Loucy (cell line): ENCODE data around the gene ZNF254.

Experiments
- H2AFZ ChIP-seq: fragments of 200-600 bp; sonication (generic); 2 replicates; pipeline ENCODE4 v1.6.0; 2016; ENCODE audit warnings: antibody characterized with exemption, mild to moderate bottlenecking, low read length, moderate library complexity
- H3F3A ChIP-seq: fragments of 200-600 bp; 2 replicates; pipeline ENCODE4 v1.6.0; 2016; ENCODE audit warnings: antibody characterized with exemption, low read depth, mild to moderate bottlenecking
- H3K27me3 ChIP-seq: fragments of 200-600 bp; sonication (generic); 2 replicates; pipeline ENCODE4 v1.6.1; 2014; ENCODE audit warnings: low read length, mild to moderate bottlenecking; ENCODE audit not compliant: insufficient read depth, poor library complexity, severe bottlenecking
- H3K36me3 ChIP-seq: fragments of 200-600 bp; sonication (generic); 2 replicates; pipeline ENCODE4 v1.6.1; 2016; ENCODE audit warnings: low read length; ENCODE audit not compliant: insufficient read depth
- H3K4me1 ChIP-seq: fragments of 200-600 bp; sonication (generic); 2 replicates; pipeline ENCODE4 v1.5.1; 2014; ENCODE audit warnings: low read length, mild to moderate bottlenecking; ENCODE audit not compliant: insufficient read depth, poor library complexity, severe bottlenecking
- H3K4me2 ChIP-seq: fragments of 200-600 bp; sonication (generic); 2 replicates; pipeline ENCODE4 v1.6.0; 2014; ENCODE audit warnings: antibody characterized with exemption, low read length, low read depth, mild to moderate bottlenecking; ENCODE audit not compliant: poor library complexity, severe bottlenecking
- H3K4me3 ChIP-seq: fragments of 200-600 bp; sonication (generic); 2 replicates; pipeline ENCODE4 v1.5.1; 2014; ENCODE audit warnings: low read length, mild to moderate bottlenecking, mixed read lengths; ENCODE audit not compliant: poor library complexity, severe bottlenecking
- H3K79me2 ChIP-seq: fragments of 200-600 bp; sonication (generic); 2 replicates; pipeline ENCODE4 v1.6.1; 2014; ENCODE audit warnings: low read length; ENCODE audit not compliant: insufficient read depth
- H3K9ac ChIP-seq: fragments of 200-600 bp; sonication (generic); 2 replicates; pipeline ENCODE4 v1.6.0; 2014; ENCODE audit warnings: mild to moderate bottlenecking, low read depth, low read length, moderate library complexity; ENCODE audit not compliant: poor library complexity, severe bottlenecking
- H3K9me2 ChIP-seq: fragments of 200-600 bp; sonication (generic); replicated peaks from 2 replicates; pipeline ENCODE4 v1.6.1; 2016; ENCODE audit warnings: low read depth, low read length, mixed read lengths
- H3K9me3 ChIP-seq: fragments of 200-600 bp; sonication (generic); 2 replicates; pipeline ENCODE4 v1.6.1; 2014; ENCODE audit warnings: mild to moderate bottlenecking, antibody characterized with exemption, low read length, low read depth; ENCODE audit not compliant: insufficient read depth
- H4K20me1 ChIP-seq: fragments of 200-600 bp; sonication (generic); 2 replicates; pipeline ENCODE4 v1.6.0; 2014; ENCODE audit warnings: antibody characterized with exemption, low read length, mild to moderate bottlenecking; ENCODE audit not compliant: insufficient read depth, poor library complexity, severe bottlenecking
- EZH2phosphoT487 ChIP-seq: fragments of 200-600 bp; IDR thresholded peaks from 2 replicates; pipeline ENCODE4 v1.6.1; 2018; ENCODE audit warnings: antibody characterized with exemption, mild to moderate bottlenecking, moderate library complexity, borderline replicate concordance
- TF ChIP-seq, protein P1 (sequence below): fragments of 200-600 bp; sonication (generic); conservative IDR thresholded peaks from 2 replicates; pipeline ENCODE4 v1.5.1; 2014; ENCODE audit warnings: mild to moderate bottlenecking, antibody characterized with exemption, low read length

Gene ZNF254

DNA sequence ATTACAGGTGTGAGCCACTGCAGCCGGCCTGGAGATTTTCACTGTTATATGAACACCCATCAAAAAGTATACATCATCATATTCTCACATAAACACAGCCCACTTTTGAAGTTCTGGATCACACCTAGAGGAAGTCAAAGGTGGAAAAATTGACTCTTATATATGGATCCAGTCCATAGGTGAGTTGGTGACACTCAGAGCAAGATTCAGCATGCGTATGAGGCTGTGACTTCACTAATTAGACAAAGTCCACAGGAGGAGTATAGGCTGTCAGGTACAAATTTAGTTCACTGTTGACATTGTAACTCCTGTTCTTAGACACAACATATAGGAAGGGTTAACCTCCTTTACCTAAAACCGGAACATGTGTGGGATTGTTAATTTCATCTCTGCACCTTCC is 31.4 kb upstream of the ZNF254 start:
- Histone ChIP-seq H3K79me2 (no peaks in the 10 kb centered on the region), H3F3A (no peaks in the 10 kb centered on the region), H2AFZ (no peak overlapping the region), H3K36me3 (peaks cover 70% of the 10 kb centered on the region; the same call in 1 of the 2 replicates), H3K4me2 (no peak overlapping the region), H3K27me3 (no peaks in the 10 kb centered on the region), H3K9me3 (no peaks in the 10 kb centered on the region), H3K9me2 (no peaks in the 10 kb centered on the region), H3K4me3 (no peak overlapping the region), H3K9ac (no peak overlapping the region), H3K4me1 (no peaks in the 10 kb centered on the region), H4K20me1 (no peaks in the 10 kb centered on the region)
- no peak for TF ChIP-seq EZH2phosphoT487
- TF ChIP-seq, protein P1, sequence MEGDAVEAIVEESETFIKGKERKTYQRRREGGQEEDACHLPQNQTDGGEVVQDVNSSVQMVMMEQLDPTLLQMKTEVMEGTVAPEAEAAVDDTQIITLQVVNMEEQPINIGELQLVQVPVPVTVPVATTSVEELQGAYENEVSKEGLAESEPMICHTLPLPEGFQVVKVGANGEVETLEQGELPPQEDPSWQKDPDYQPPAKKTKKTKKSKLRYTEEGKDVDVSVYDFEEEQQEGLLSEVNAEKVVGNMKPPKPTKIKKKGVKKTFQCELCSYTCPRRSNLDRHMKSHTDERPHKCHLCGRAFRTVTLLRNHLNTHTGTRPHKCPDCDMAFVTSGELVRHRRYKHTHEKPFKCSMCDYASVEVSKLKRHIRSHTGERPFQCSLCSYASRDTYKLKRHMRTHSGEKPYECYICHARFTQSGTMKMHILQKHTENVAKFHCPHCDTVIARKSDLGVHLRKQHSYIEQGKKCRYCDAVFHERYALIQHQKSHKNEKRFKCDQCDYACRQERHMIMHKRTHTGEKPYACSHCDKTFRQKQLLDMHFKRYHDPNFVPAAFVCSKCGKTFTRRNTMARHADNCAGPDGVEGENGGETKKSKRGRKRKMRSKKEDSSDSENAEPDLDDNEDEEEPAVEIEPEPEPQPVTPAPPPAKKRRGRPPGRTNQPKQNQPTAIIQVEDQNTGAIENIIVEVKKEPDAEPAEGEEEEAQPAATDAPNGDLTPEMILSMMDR: no peak

GRCh38 chr19:24057144-24057543 is 29.8 kb upstream of the ZNF254 start:
- H3K36me3 ChIP-seq: peaks cover 63% of the 10 kb centered on the region; the same call in 1 of the 2 replicates
- H3K4me1 ChIP-seq: no peaks in the 10 kb centered on the region

DNA sequence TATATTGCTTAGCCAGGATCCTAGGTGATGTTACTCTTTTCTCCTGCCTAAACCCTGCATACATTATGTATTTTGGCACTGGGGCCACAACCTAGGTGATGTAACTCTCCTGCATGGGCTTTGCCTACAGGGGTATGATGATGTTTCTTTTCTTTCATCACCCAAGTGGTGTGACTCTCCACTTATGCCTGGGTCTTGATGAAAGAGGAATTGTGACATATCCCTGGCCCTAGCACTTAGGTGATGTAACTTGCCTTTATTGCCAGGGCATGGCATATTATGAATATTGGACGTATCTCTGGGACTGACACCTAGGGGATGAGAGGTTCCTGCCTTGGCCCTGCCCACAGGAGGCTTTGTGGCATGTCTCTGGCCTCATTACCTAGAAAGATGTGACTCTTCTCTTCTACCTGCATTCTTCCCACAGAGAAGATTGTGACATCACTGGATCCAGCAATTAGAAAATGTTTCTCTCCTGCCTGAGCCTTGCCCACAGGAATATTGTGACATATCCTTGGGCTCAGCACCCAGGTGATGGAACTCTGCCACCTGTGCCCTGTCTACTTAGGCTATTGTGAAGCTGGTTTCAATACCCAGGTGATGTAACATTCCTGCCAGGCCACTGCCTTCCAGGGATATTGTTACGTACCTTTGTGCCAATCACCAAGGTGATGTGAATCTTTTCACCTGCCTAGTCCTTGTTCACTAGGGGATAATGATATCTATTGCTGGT is 27.3 kb upstream of the ZNF254 start:
- peaks cover 41% of the 10 kb centered on the region; the same call in 1 of the 2 replicates for H3K36me3 ChIP-seq
- no peaks in the 10 kb centered on the region for H3K9me3 ChIP-seq
- no peaks in the 10 kb centered on the region for H3K27me3 ChIP-seq
- no peak overlapping the region for H2AFZ ChIP-seq
- H3K79me2 ChIP-seq: no peaks in the 10 kb centered on the region
- no peaks in the 10 kb centered on the region for H3F3A ChIP-seq
- H3K4me2 ChIP-seq: no peak overlapping the region
- H3K9ac ChIP-seq: no peak overlapping the region
- no peak for TF ChIP-seq EZH2phosphoT487
- TF ChIP-seq, protein P1: no peak
- H3K9me2 ChIP-seq: no peaks in the 10 kb centered on the region
- no peaks in the 10 kb centered on the region for H3K4me1 ChIP-seq
- no peak overlapping the region for H3K4me3 ChIP-seq
- no peaks in the 10 kb centered on the region for H4K20me1 ChIP-seq

More at GRCh38 chr19:24057144-24057543, 29.8 kb upstream of the ZNF254 start:
- no peak overlapping the region for H3K4me2 ChIP-seq
- H3K79me2 ChIP-seq: no peaks in the 10 kb centered on the region
- no peak overlapping the region for H3K9ac ChIP-seq
- no peaks in the 10 kb centered on the region for H3F3A ChIP-seq
- H3K4me3 ChIP-seq: no peak overlapping the region
- H2AFZ ChIP-seq: no peak overlapping the region
- H4K20me1 ChIP-seq: no peaks in the 10 kb centered on the region
- no peaks in the 10 kb centered on the region for H3K9me3 ChIP-seq
- H3K27me3 ChIP-seq: no peaks in the 10 kb centered on the region
- H3K9me2 ChIP-seq: no peaks in the 10 kb centered on the region
- TF ChIP-seq, protein P1: no peak
- TF ChIP-seq EZH2phosphoT487: no peak
